Skeletal muscle tissue (tissue), 4 donors: ENCODE results near the gene TENT4A. TPM values are rescaled to one million over a fixed set of nuclear protein-coding genes. Genes with fewer than 3 reads are reported as not detected.

Experiments
- H3K27ac ChIP-seq: one replicate; pipeline ENCODE4 v1.7.0; 2013; ENCODE audit warnings: mild to moderate bottlenecking, low read depth, low read length, inconsistent platforms
- H3K27me3 ChIP-seq, 3 donors: one replicate each; pipeline ENCODE4 v1.7.0; 2013; ENCODE audit warnings: low read length in 3 of 3; ENCODE audit not compliant: control insufficient read depth in 3 of 3, insufficient read depth in 3 of 3
- H3K36me3 ChIP-seq, 3 donors: one replicate each; pipeline ENCODE4 v1.7.0; 2013; ENCODE audit warnings: low read length in 3 of 3; ENCODE audit not compliant: control insufficient read depth in 3 of 3, insufficient read depth in 3 of 3
- H3K4me1 ChIP-seq, 3 donors: one replicate each; pipeline ENCODE4 v1.7.0; 2013; ENCODE audit warnings: low read length in 3 of 3, mild to moderate bottlenecking in 3 of 3; ENCODE audit not compliant: control insufficient read depth in 3 of 3, insufficient read depth in 3 of 3
- H3K4me3 ChIP-seq, 3 donors: one replicate each; pipeline ENCODE4 v1.7.0; 2013; ENCODE audit warnings: low read length in 3 of 3
- H3K9ac ChIP-seq, 3 donors: one replicate each; pipeline ENCODE4 v1.7.0; 2013; ENCODE audit warnings: low read length in 3 of 3, mild to moderate bottlenecking in 3 of 3, moderate library complexity in 2 of 3, low read depth in 1 of 3
- H3K9me3 ChIP-seq, 3 donors: one replicate each; pipeline ENCODE4 v1.7.0; 2013; ENCODE audit warnings: low read length in 3 of 3; ENCODE audit not compliant: control insufficient read depth in 3 of 3
- total RNA-seq: library from RNA; depleted of rRNA; stranded (reverse); fragments of >200 nt; gene quantifications from one replicate; pipeline ENCODE4 v1.2.3, GENCODE V29; 2014
- donor health status: Osteomylitis.

Gene TENT4A
- total RNA-seq, 1 donor from 2014 or later = 15.1 TPM

GRCh38 chr5:6707852-6708251, 5.4 kb upstream of the TENT4A start:
- Histone ChIP-seq H3K36me3 (no peaks in the 10 kb centered on the region), H3K27ac (no peak overlapping the region), H3K4me1 (peaks cover 18 to 30% (median 23%) of the 10 kb centered on the region in 3 donors), H3K9me3 (no peaks in the 10 kb centered on the region), H3K4me3 (no peak overlapping the region), H3K27me3 (no peaks in the 10 kb centered on the region), H3K9ac (no peak overlapping the region)

GRCh38 chr5:6708814-6709213, 4.4 kb upstream of the TENT4A start:
- H3K27me3 ChIP-seq = no peaks in the 10 kb centered on the region
- no peak overlapping the region for H3K27ac ChIP-seq
- H3K4me1 ChIP-seq = peaks cover 17 to 25% (median 19%) of the 10 kb centered on the region in 3 donors
- no peaks in the 10 kb centered on the region for H3K36me3 ChIP-seq
- H3K4me3 ChIP-seq = no peak overlapping the region
- H3K9ac ChIP-seq = no peak overlapping the region
- no peaks in the 10 kb centered on the region for H3K9me3 ChIP-seq

- no peak overlapping the region for H3K4me3 ChIP-seq
- peaks cover 9 to 19% (median 12%) of the 10 kb centered on the region in 3 donors for H3K4me1 ChIP-seq
- no peak overlapping the region for H3K9ac ChIP-seq
- no peak overlapping the region for H3K27ac ChIP-seq
- no peaks in the 10 kb centered on the region for H3K27me3 ChIP-seq
- H3K36me3 ChIP-seq = no peaks in the 10 kb centered on the region
- H3K9me3 ChIP-seq = no peaks in the 10 kb centered on the region
Observed at GRCh38 chr5:6710070-6710469, 3.2 kb upstream of the TENT4A start.

- Histone ChIP-seq H3K4me1 (peaks cover 15 to 19% (median 19%) of the 10 kb centered on the region in 3 donors), H3K9me3 (no peaks in the 10 kb centered on the region)
Observed at GRCh38 chr5:6710551-6711318, 2.5 kb upstream of the TENT4A start.

GRCh38 chr5:6711409-6712141, 1.7 kb upstream of the TENT4A start:
- Histone ChIP-seq H3K36me3 (no peaks in the 10 kb centered on the region), H3K4me3 (peak overlapping the region; percentile 78 to 88 (median 79)), H3K9me3 (no peaks in the 10 kb centered on the region), H3K9ac (peak overlapping the region; percentile 86 to 94 (median 94)), H3K4me1 (peaks cover 23 to 28% (median 27%) of the 10 kb centered on the region in 3 donors), H3K27ac (peak overlapping the region; percentile 94), H3K27me3 (no peaks in the 10 kb centered on the region)

More at GRCh38 chr5:6710551-6711318, 2.5 kb upstream of the TENT4A start:
- H3K36me3 ChIP-seq = no peaks in the 10 kb centered on the region
- no peak overlapping the region for H3K9ac ChIP-seq
- H3K27ac ChIP-seq = no peak overlapping the region
- no peak overlapping the region for H3K4me3 ChIP-seq
- no peaks in the 10 kb centered on the region for H3K27me3 ChIP-seq

GRCh38 chr5:6712142-6712576, 1.1 kb upstream of the TENT4A start:
- peak overlapping the region; percentile 94 for H3K27ac ChIP-seq

GRCh38 chr5:6712577-6713273, 507 bp upstream of the TENT4A start:
- no peaks in the 10 kb centered on the region for H3K27me3 ChIP-seq

More at GRCh38 chr5:6712142-6712576, 1.1 kb upstream of the TENT4A start:
- Histone ChIP-seq H3K36me3 (no peaks in the 10 kb centered on the region), H3K4me1 (peaks cover 29 to 33% (median 33%) of the 10 kb centered on the region in 3 donors), H3K9me3 (no peaks in the 10 kb centered on the region), H3K4me3 (peak overlapping the region; percentile 78 to 88 (median 79)), H3K27me3 (no peaks in the 10 kb centered on the region), H3K9ac (peak overlapping the region; percentile 86 to 94 (median 94))

GRCh38 chr5:6714226-6715041, 1.2 kb downstream of the TENT4A start:
- H3K27me3 ChIP-seq = no peaks in the 10 kb centered on the region
- H3K9me3 ChIP-seq = no peaks in the 10 kb centered on the region
- H3K4me3 ChIP-seq = peak overlapping the region; percentile 70 to 79 (median 75)
- peaks cover 0 to 3% (median 0%) of the 10 kb centered on the region in 3 donors for H3K36me3 ChIP-seq
- H3K27ac ChIP-seq = no peak overlapping the region
- peaks cover 44 to 54% (median 48%) of the 10 kb centered on the region in 3 donors for H3K4me1 ChIP-seq
- peak overlapping the region; percentile 57 to 79 (median 68) for H3K9ac ChIP-seq

More at GRCh38 chr5:6712577-6713273, 507 bp upstream of the TENT4A start:
- Histone ChIP-seq H3K36me3 (no peaks in the 10 kb centered on the region), H3K4me3 (peak overlapping the region; percentile 78 to 88 (median 79)), H3K27ac (peak overlapping the region; percentile 94), H3K9ac (peak overlapping the region; percentile 86 to 94 (median 94)), H3K9me3 (no peaks in the 10 kb centered on the region), H3K4me1 (peaks cover 35 to 39% (median 38%) of the 10 kb centered on the region in 3 donors)

GRCh38 chr5:6715271-6715670, 2.0 kb downstream of the TENT4A start:
- Histone ChIP-seq H3K4me1 (peaks cover 49 to 62% (median 56%) of the 10 kb centered on the region in 3 donors), H3K9me3 (no peaks in the 10 kb centered on the region), H3K36me3 (peaks cover 0 to 3% (median 0%) of the 10 kb centered on the region in 3 donors), H3K27ac (no peak overlapping the region), H3K4me3 (peak overlapping the region; percentile 70 to 79 (median 75)), H3K27me3 (no peaks in the 10 kb centered on the region), H3K9ac (peak overlapping the region; percentile 57 to 79 (median 68))
